Astrocyte of the cerebellum (primary cell): ENCODE results near the gene C1orf141.
"Not testable (repeated sequence)": the region's sequence is repeated elsewhere in the genome, so short reads cannot be mapped to it uniquely, and the experiment has no call there.

Source experiments
- DNase-seq: peaks from one replicate; pipeline ENCODE4 v3.0.0-alpha.2; 2011; ENCODE audit warnings: low read depth
- H3K4me3 ChIP-seq: 2 replicates; pipeline ENCODE4 v1.5.1; 2011; ENCODE audit warnings: mild to moderate bottlenecking, low read depth, low read length, moderate library complexity
- CTCF ChIP-seq: IDR thresholded peaks from 2 replicates; pipeline ENCODE4 v1.5.1; 2012; ENCODE audit warnings: low read length, low read depth, moderate library complexity, mild to moderate bottlenecking; ENCODE audit errors: missing control alignments
- in situ Hi-C: cut with HindIII; loops from 2 replicates; pipeline ENCODE4 v1.10.0; 2017; ENCODE audit warnings: low sequenced_read_pairs

Gene C1orf141

GRCh38 chr1:67088440-67088839 is 46.3 kb downstream of the C1orf141 start:
- DNase-seq = no peak
- in situ Hi-C loops = no loop called here
- H3K4me3 ChIP-seq = no peak overlapping the region
- TF ChIP-seq CTCF = no peak

GRCh38 chr1:67085326-67085725 is 49.4 kb downstream of the C1orf141 start:
- no peak for TF ChIP-seq CTCF
- in situ Hi-C loops = no loop called here
- H3K4me3 ChIP-seq = no peak overlapping the region
- no peak for DNase-seq

- in situ Hi-C loops = no loop called here
- DNase-seq = no peak
- no peak overlapping the region for H3K4me3 ChIP-seq
- TF ChIP-seq CTCF = no peak
These were observed 49.9 kb downstream of the C1orf141 start for GRCh38 chr1:67084765-67085318.

- no peak for DNase-seq
- in situ Hi-C loops = no loop called here
- TF ChIP-seq CTCF = no peak
- no peak overlapping the region for H3K4me3 ChIP-seq
These were observed 56.5 kb downstream of the C1orf141 start for GRCh38 chr1:67078291-67078690.

GRCh38 chr1:67077593-67077992 is 57.2 kb downstream of the C1orf141 start:
- H3K4me3 ChIP-seq = no peak overlapping the region
- no peak for TF ChIP-seq CTCF
- DNase-seq = no peak
- in situ Hi-C loops = no loop called here

GRCh38 chr1:67072749-67073148 is 62.0 kb downstream of the C1orf141 start:
- in situ Hi-C loops = no loop called here
- no peak for TF ChIP-seq CTCF
- no peak overlapping the region for H3K4me3 ChIP-seq
- no peak for DNase-seq

- H3K4me3 ChIP-seq, in situ Hi-C loops, DNase-seq: not testable (repeated sequence)
These were observed 67.1 kb downstream of the C1orf141 start for GRCh38 chr1:67067655-67068054.
